Gastrocnemius medialis (tissue), 4 donors: ENCODE measurements around the gene TMEM72. TPM values are rescaled to one million over a fixed set of nuclear protein-coding genes. Genes with fewer than 3 reads are reported as not detected.
A peak's percentile ranks its signal among the peaks of the same experiment; 100 is the strongest.

ENCODE experiments used
- ATAC-seq, 2 donors: fragments of 150-250 bp; one replicate each; pipeline ENCODE4 v1.9.1; 2016
- DNase-seq, 2 donors: peaks; one replicate each; pipeline ENCODE4 v3.0.0-alpha.2; 2019
- H3K27ac ChIP-seq, 4 donors: fragments of 200-600 bp; sonication (generic); 1 replicate in 1 of 4; 2 replicates in 3 of 4; pipeline ENCODE4 v1.5.1; 2016 to 2018; ENCODE audit warnings: mild to moderate bottlenecking in 2 of 4, moderate library complexity in 1 of 4
- H3K27me3 ChIP-seq, 3 donors: fragments of 200-600 bp; sonication (generic) in 2 of 3; 1 replicate in 1 of 3; 2 replicates in 2 of 3; pipeline versions ENCODE4 v1.5.1 to v1.6.0; 2016 to 2019; ENCODE audit warnings: mild to moderate bottlenecking in 1 of 3, moderate library complexity in 1 of 3
- H3K36me3 ChIP-seq, 2 donors: fragments of 200-600 bp; sonication (generic) in 1 of 2; one replicate each; pipeline ENCODE4 v1.5.1; 2017 to 2018
- H3K4me1 ChIP-seq, 2 donors: fragments of 200-600 bp; sonication (generic) in 1 of 2; one replicate each; pipeline ENCODE4 v1.5.1; 2016 to 2017; ENCODE audit warnings: mild to moderate bottlenecking in 2 of 2
- H3K4me3 ChIP-seq, 4 donors: fragments of 200-600 bp; sonication (generic) in 3 of 4; 1 replicate in 1 of 4; 2 replicates in 3 of 4; pipeline ENCODE4 v1.5.1; 2016 to 2019; ENCODE audit warnings: mild to moderate bottlenecking in 2 of 4
- H3K9me3 ChIP-seq, 3 donors: fragments of 200-600 bp; sonication (generic) in 2 of 3; 1 replicate in 1 of 3; 2 replicates in 2 of 3; pipeline ENCODE4 v1.5.1; 2016 to 2019
- POLR2A ChIP-seq, 2 donors: fragments of 450-650 bp; IDR thresholded peaks; one replicate each; pipeline ENCODE4 v1.6.1; 2017; ENCODE audit warnings: antibody characterized with exemption in 2 of 2, mild to moderate bottlenecking in 2 of 2, moderate library complexity in 2 of 2
- in situ Hi-C, 4 donors: fragments of 200-750 bp; cut with MboI; loops; one replicate each; pipeline versions ENCODE4 v1.15.0 to v1.8.0; 2017; ENCODE audit warnings: low sequenced_read_pairs in 4 of 4
- intact Hi-C: fragments of 100-400 bp; cut with DNase I; formaldehyde crosslinking; loops from one replicate; pipeline ENCODE4 v1.15.1; 2023; ENCODE audit warnings: low total_unique reads
- total RNA-seq, 4 donors: library from RNA; depleted of rRNA; stranded (reverse); fragments of >200 nt; gene quantifications; one replicate each; pipeline versions ENCODE4 v1.1.0 to v1.2.3, GENCODE V29; 2016
- TF ChIP-seq, protein P1 (sequence below), 5 experiments: fragments of 450-650 bp in 3 of 5; fragments of 200-600 bp in 2 of 5; sonication (generic) in 2 of 5; IDR thresholded peaks in 4 of 5; conservative IDR thresholded peaks in 1 of 5; 1 replicate in 4 of 5; 2 replicates in 1 of 5; pipeline ENCODE4 v1.5.1; 2016 to 2019; ENCODE audit warnings: antibody characterized with exemption in 5 of 5, mild to moderate bottlenecking in 3 of 5, moderate library complexity in 3 of 5

TMEM72 gene
- total RNA-seq, 4 donors from 2014 or later = not detected

DNA sequence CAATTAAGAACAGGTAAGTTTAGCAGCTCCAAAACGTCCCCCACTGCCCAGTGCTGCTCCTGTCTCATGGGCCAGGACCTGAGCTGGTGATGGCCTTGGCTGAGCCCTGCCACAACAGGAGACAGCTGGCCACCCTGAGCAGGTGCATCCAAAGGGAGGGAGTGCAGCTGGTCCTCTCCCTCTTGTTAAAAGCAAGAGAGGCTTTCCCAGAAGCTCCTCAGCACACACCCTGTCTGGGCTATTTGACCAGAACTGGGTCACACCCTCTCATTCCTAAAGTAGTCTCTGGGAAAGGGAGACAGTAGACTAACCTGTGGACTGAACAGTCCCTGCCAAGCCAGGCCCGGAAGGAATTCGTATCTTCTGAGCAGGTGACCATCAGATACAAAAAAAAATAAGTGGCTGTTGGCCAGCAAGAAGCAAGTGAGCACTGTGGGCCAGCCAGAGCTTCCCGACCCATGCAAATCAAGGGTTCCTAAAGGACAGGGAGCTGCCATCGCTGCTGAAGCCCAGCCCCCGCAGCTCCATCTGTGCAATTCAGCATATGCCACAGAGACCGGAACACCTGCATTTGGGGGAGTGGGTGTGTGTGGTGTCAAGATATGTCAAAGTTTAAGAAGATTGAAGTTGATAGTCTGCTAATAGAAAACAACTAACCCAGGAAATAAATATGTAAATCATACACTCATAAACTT, 2.1 kb upstream of the TMEM72 start:
- ATAC-seq (peak; percentile 61 to 68), DNase-seq (peak; percentile 58 to 75)
- Histone ChIP-seq H3K9me3 (no peaks in the 10 kb centered on the region), H3K27me3 (no peaks in the 10 kb centered on the region), H3K4me1 (peaks cover 15 to 21% of the 10 kb centered on the region in 2 donors), H3K4me3 (no peak overlapping the region), H3K36me3 (no peaks in the 10 kb centered on the region), H3K27ac (peak overlapping the region in 3 of 4 donors; percentile 45 to 82 (median 60))
- in situ Hi-C loops (no loop called here), intact Hi-C loops (no loop called here)
- TF ChIP-seq, protein P1, sequence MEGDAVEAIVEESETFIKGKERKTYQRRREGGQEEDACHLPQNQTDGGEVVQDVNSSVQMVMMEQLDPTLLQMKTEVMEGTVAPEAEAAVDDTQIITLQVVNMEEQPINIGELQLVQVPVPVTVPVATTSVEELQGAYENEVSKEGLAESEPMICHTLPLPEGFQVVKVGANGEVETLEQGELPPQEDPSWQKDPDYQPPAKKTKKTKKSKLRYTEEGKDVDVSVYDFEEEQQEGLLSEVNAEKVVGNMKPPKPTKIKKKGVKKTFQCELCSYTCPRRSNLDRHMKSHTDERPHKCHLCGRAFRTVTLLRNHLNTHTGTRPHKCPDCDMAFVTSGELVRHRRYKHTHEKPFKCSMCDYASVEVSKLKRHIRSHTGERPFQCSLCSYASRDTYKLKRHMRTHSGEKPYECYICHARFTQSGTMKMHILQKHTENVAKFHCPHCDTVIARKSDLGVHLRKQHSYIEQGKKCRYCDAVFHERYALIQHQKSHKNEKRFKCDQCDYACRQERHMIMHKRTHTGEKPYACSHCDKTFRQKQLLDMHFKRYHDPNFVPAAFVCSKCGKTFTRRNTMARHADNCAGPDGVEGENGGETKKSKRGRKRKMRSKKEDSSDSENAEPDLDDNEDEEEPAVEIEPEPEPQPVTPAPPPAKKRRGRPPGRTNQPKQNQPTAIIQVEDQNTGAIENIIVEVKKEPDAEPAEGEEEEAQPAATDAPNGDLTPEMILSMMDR (IDR thresholded peaks at IDR 0.05 in 4 of 5, conservative IDR thresholded peaks at IDR 0.05 in 1 of 5) = no peak
- TF ChIP-seq POLR2A (IDR thresholded peaks at IDR 0.05) = no peak

DNA sequence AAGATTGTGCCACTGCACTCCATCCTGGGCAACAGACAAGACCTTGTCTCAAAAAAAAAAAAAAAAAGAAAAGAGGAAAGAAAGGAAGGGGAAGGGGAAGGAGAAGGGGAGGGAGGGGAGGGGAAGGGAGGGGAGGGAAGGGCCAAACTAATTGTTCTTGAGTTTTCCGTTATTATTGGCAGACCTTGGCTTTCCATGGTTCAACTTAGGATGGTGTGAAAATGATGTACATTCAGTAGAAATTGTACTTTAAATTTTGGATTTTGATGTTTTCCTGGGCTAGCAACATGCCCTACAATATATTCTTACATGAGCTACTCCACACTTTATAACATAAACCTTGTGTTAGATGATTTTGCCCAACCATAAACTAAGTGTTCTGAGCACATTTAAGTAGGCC, 1.2 kb upstream of the TMEM72 start:
- no peaks in the 10 kb centered on the region for H3K9me3 ChIP-seq
- no peak overlapping the region for H3K27ac ChIP-seq
- no peaks in the 10 kb centered on the region for H3K27me3 ChIP-seq
- in situ Hi-C loops = no loop called here
- no peak overlapping the region for H3K4me3 ChIP-seq
- ATAC-seq (no peak), DNase-seq (no peak)
- intact Hi-C loops = no loop called here
- TF ChIP-seq, protein P1 (IDR thresholded peaks at IDR 0.05 in 4 of 5, conservative IDR thresholded peaks at IDR 0.05 in 1 of 5) = no peak
- TF ChIP-seq POLR2A (IDR thresholded peaks at IDR 0.05) = no peak
- H3K36me3 ChIP-seq = no peaks in the 10 kb centered on the region
- H3K4me1 ChIP-seq = peaks cover 15 to 21% of the 10 kb centered on the region in 2 donors

DNA sequence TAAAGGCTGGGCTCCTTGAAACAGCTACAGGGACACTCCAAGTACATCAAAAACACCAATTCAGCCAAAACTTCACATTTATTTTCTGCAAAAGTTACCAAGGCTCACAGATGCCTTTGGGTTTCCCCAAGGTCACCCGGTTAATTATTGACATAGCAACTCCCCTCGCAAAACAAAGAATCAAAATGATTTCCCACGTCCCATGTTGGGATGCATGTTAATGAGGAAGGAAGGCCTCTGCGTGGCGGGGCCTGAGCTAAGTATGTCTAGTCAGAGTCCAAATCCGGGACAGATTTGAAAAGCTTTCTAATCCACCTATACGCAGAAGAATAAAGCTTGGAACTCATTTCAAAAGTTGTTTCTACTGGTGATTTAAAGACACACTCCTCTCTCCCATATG, 535 bp upstream of the TMEM72 start:
- H3K9me3 ChIP-seq = no peaks in the 10 kb centered on the region
- in situ Hi-C loops (no loop called here), intact Hi-C loops (no loop called here)
- H3K27me3 ChIP-seq = no peaks in the 10 kb centered on the region
- H3K4me3 ChIP-seq = no peak overlapping the region
- no peaks in the 10 kb centered on the region for H3K36me3 ChIP-seq
- ATAC-seq = no peak
- peaks cover 15 to 21% of the 10 kb centered on the region in 2 donors for H3K4me1 ChIP-seq
- TF ChIP-seq, protein P1 (IDR thresholded peaks at IDR 0.05 in 4 of 5, conservative IDR thresholded peaks at IDR 0.05 in 1 of 5) = no peak
- TF ChIP-seq POLR2A (IDR thresholded peaks at IDR 0.05) = no peak
- DNase-seq = no peak
- H3K27ac ChIP-seq = no peak overlapping the region

DNA sequence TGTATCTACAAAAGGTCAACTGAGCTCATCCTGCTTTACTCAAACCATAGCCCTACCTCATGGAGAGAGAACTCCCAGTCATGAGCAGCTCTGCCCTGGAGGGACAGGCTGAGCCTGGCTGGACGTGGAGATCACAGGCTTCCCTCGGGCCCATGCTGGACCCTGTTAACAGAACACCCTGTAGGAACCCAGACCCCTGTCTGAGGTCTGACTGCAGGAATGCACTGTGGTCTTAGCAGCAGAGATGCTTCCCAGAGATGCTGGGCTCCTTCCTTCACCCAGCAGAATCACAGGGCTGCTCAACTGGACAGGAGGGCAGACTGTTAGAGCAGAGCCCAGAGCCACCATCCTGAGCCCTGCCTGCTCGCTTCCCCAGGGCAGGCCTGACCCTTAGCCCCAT, 814 bp downstream of the TMEM72 start:
- in situ Hi-C loops (no loop called here), intact Hi-C loops (no loop called here)
- no peak for ATAC-seq
- DNase-seq = no peak
- H3K27me3 ChIP-seq = no peaks in the 10 kb centered on the region
- H3K27ac ChIP-seq = no peak overlapping the region
- no peaks in the 10 kb centered on the region for H3K9me3 ChIP-seq
- H3K4me1 ChIP-seq = peaks cover 15 to 21% of the 10 kb centered on the region in 2 donors
- no peak overlapping the region for H3K4me3 ChIP-seq
- TF ChIP-seq POLR2A (IDR thresholded peaks at IDR 0.05) = no peak
- TF ChIP-seq, protein P1 (IDR thresholded peaks at IDR 0.05 in 4 of 5, conservative IDR thresholded peaks at IDR 0.05 in 1 of 5) = no peak
- no peaks in the 10 kb centered on the region for H3K36me3 ChIP-seq
